ENCODE measurements around the gene MC1R. TPM values are rescaled to one million over a fixed set of nuclear protein-coding genes. Genes with fewer than 3 reads are reported as not detected.

MC1R gene
- total and polyA plus RNA-seq, 2 of the 8 experiments (the other 6 are each of a cell fraction or from before 2014, with no cell fraction given), result 2.2 to 2.9 TPM

DNA sequence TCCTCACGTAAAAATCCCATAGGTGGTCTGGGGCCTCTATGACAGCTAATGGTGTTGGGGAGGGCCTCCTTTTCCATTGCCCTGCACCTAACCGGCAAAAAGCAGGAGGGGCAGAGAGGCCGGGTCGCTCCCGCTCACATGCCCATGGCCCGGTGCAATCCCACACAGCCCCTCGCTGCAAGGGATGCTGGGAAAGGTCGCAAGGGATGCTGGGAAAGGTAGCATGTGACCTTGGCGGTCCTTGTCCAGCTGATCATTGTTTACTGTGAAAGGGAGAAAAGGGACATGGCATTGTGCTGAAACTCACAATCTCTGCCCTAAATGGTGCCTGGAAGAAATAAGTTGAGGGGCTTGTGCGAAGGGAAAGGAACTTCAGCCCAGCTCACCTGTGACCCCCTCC lies 39.9 kb downstream of the MC1R start:
- Histone ChIP-seq H3K9me3 (ENCODE audit: insufficient read depth in 2 of 2, low read depth in 1 of 2, low read length in 1 of 2) (no peaks in the 10 kb centered on the region), H3K23ac (ENCODE audit: insufficient read length) (no peak overlapping the region), H2BK12ac (ENCODE audit: low read depth, low read length) (no peak overlapping the region), H3K56ac (replicated peaks; ENCODE audit: insufficient read length, low read depth, low read length) (no peak overlapping the region), H3K23me2 (ENCODE audit: low read depth, low read length) (no peaks in the 10 kb centered on the region), H3K4ac (replicated peaks; ENCODE audit: insufficient read length, low read depth, low read length) (no peak overlapping the region), H4K20me1 (replicated peaks in 1 of 2; ENCODE audit: control insufficient read depth in 1 of 2, insufficient read depth in 2 of 2, low read length in 2 of 2) (peaks cover 3 to 7% of the 10 kb centered on the region in 2 experiments), H2BK120ac (replicated peaks; ENCODE audit: low read depth, low read length) (no peak overlapping the region), H3K9ac (replicated peaks in 1 of 4; ENCODE audit: extremely low read depth in 1 of 4, low read depth in 3 of 4, low read length in 3 of 4) (no peak overlapping the region), H2AK5ac (ENCODE audit: low read depth, low read length) (no peak overlapping the region), H3K27ac (ENCODE audit: low read depth, low read length) (no peak overlapping the region), H3K27me3 (replicated peaks in 1 of 4; ENCODE audit: control insufficient read depth in 3 of 4, extremely low read depth in 1 of 4, insufficient read depth in 3 of 4, low read length in 3 of 4) (no peaks in the 10 kb centered on the region), H2AFZ (ENCODE audit: low read length) (no peak overlapping the region), H3K36me3 (ENCODE audit: control insufficient read depth in 2 of 4, insufficient read depth in 4 of 4, low read length in 3 of 4) (peaks cover 0 to 5% (median 3%) of the 10 kb centered on the region in 4 experiments; a peak in 4 of 8 replicates), H2BK15ac (ENCODE audit: low read length) (no peak overlapping the region), H4K91ac (replicated peaks; ENCODE audit: insufficient read length, low read length) (no peak overlapping the region), H3K4me1 (replicated peaks in 1 of 4; ENCODE audit: control insufficient read depth in 3 of 4, insufficient read depth in 4 of 4, low read length in 3 of 4) (peaks cover 0 to 3% (median 0%) of the 10 kb centered on the region in 4 experiments; a peak in 4 of 7 replicates), H2BK5ac (ENCODE audit: low read depth, low read length) (no peak overlapping the region), H3K4me2 (ENCODE audit: insufficient read depth in 1 of 2, low read depth in 2 of 2, low read length in 2 of 2) (no peak overlapping the region), H4K5ac (ENCODE audit: insufficient read length, low read depth, low read length) (no peak overlapping the region), H3K18ac (ENCODE audit: extremely low read depth, low read length) (no peak overlapping the region), H4K8ac (ENCODE audit: extremely low read depth, insufficient read depth, low read length) (no peak overlapping the region), H3K14ac (ENCODE audit: insufficient read length) (no peak overlapping the region), H3K79me1 (ENCODE audit: low read depth, low read length) (no peaks in the 10 kb centered on the region), H3K79me2 (ENCODE audit: control insufficient read depth in 1 of 2, insufficient read depth in 2 of 2, low read length in 2 of 2) (no peaks in the 10 kb centered on the region), H2BK20ac (ENCODE audit: low read length) (no peak overlapping the region), H3K4me3 (ENCODE audit: extremely low read depth in 1 of 4, insufficient read depth in 2 of 4, low read depth in 3 of 4, low read length in 4 of 4) (no peak overlapping the region)
- FAIRE-seq (no peak), DNase-seq (ENCODE audit: low read depth in 1 of 2, low spot score in 2 of 2) (no peak)
- POLR2A ChIA-PET (ENCODE audit: partially characterized antibody), result interaction anchor here (1.3 to 2.7 kb wide), 2 partner anchors 14 to 36 kb away, joined by 3 to 17 read pairs; partner anchors contain the start of gene TUBB3
- WGBS, 2 experiments (ENCODE audit: extremely low coverage in 1 of 2, insufficient coverage in 1 of 2, insufficient read length in 1 of 2, insufficient replicate concordance in 2 of 2, low coverage in 1 of 2, low lambda C conversion rate in 2 of 2, missing lambda C conversion rate in 1 of 2), result 90% methylated on average over 10 of the region's 10 CpGs; no CpG with 5 or more reads in 1 of the 2 experiments
- CTCF ChIA-PET (ENCODE audit: partially characterized antibody), result interaction anchor here (1.1 kb wide), 1 partner anchor 10 kb away, joined by 3 read pairs; no protein-coding TSS in a partner anchor
- TF ChIP-seq BRCA1 (IDR thresholded peaks at IDR 0.05; ENCODE audit: low read depth, low read length) (no peak), JUND (IDR thresholded peaks at IDR 0.05; ENCODE audit: low read length) (no peak), NANOG (IDR thresholded peaks at IDR 0.05; ENCODE audit: insufficient read depth, low read depth, low read length, poor library complexity, severe bottlenecking) (no peak)
